Retina (tissue), 1 donor: ENCODE measurements around the gene VTI1A.
"Not testable (repeated sequence)": the region's sequence is repeated elsewhere in the genome, so short reads cannot be mapped to it uniquely, and the experiment has no call there.

ENCODE experiments used
- DNase-seq: peaks from one replicate; pipeline ENCODE4 v3.0.0-alpha.2; 2016

VTI1A gene

DNA sequence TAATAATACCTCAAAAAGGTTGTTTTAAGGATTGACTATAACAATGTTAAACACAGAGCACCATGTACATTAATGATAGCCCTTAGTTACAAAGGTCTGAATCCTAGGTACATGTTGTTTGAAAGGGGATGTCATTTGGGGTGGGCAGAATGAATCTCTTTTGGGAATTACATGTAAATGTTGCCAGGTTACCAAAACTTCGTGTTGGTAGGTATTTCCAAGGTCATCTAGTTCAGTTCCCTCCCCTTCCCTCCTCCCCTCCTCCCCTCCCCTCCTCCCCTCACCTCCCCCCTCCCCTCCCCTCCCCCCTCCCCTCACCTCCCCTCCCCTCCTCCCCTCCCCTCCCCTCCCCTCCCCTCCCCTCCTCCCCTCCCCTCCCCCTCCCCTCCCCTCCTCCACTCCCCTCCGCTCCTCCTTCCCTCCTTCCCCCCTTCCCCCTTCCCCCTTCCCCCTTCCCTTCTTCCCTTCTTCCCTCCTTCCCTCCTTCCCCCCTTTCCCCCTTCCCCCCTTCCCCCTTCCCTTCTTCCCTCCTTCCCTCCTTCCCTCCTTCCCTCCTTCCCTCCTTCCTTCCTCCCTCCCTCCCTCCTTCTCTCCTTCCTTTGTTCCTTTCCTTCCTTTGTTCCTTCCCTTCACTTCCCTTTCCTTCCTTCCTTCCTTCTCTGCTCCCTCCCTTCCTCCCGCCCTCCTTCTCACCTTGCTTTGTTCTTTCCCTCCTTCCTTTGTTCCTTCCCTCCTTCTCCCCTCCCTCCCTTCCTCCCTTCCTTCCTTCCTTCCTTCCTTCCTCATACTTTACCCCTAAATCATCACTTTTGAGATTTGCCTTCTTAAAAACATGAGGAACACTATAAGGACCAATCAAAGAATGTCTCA, 8.1 kb downstream of the VTI1A start:
- DNase-seq = no peak

DNA sequence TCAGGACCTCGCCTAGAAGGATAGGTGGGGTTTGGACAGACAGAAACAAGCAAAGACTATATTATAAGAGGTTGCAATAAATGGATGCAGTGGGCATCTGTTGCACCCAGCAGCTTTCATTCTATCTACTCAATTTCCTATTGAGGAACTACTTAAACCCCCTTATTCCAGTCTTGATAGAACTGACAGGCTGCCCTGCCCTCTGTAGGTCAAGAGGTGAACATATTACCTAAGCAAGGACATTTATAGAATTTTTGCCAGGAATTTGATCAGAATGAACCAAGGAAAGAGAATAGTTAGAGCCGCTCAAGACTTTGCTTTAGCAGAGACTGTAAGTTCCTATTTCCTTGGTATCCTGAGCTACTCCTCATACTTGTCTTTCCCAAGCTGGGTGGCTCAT, 9.5 kb downstream of the VTI1A start:
- DNase-seq = no peak

DNA sequence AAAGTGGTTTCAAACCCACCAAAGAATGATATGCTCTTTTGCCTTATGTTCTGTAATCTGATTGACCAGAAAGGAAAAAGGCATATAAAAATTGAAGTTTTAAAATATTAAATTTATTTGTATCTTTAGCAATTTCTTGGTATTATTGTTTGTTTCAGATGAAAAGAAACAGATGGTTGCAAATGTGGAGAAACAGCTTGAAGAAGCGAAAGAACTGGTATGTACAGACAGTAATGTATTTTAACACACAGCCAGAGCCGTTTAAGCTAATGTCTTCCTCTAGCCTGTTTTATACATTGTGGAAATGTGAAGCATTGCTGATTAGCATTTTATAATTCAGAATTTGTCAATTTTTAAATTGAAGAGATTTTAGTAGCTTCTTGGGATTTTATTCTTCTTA, 13.4 kb downstream of the VTI1A start:
- DNase-seq = no peak

DNA sequence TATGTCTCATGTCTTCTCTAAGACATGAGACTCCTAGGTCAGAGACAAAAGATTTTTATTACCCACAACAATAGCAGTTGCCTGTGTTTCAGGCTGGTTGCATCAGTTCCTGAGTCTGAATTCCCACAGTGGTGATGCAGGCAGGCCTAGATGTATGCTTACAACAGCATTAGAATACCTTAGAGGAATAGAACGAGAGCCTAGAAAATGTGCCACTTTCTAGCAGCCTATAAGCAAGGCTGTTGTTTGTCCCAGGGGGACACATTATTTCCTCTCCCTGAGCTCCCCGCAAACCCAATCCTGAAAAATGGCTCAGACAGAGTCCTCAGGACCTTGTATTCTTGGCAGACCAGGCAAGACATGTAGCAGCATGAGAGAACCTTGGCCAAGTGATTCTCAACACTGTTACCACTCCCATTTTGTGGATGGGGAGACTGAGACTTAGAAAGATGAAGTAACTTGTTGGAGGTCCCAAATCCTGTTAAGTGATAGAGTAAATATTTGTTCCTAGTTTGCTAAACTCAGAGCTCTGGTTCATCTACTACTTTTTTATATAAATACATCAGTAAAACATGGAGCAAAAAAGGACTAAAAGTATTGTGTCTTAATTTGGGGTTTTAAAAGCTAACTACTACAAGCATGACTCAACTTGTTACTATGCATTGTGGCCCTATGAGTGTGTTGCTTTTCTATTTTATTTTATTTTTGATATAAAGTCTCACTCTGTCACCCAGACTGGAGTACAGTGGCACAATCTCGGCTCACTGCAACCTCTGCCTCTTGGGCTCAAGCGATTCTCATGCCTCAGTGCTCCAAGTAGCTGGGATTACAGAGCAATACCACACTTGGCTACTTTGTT, 14.2 kb downstream of the VTI1A start:
- no peak for DNase-seq

DNA sequence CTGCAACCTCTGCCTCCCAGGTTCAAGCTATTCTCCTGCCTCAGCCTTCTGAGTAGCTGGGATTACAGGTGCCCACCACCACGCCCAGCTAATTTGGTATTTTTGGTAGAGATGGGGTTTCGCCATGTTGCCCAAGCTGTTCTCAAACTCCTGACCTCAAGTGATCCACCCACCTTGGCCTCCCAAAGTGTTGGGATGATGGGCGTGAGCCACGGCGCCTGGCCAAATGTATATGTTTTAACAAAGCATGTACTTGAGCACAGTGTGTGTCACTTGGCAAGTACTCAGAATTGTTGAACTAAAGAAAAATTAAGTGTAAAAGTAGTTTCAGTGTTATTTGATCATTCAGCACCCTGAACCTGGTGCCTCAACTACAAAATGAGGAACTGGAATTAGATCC, 17.1 kb downstream of the VTI1A start:
- not testable (repeated sequence) for DNase-seq

DNA sequence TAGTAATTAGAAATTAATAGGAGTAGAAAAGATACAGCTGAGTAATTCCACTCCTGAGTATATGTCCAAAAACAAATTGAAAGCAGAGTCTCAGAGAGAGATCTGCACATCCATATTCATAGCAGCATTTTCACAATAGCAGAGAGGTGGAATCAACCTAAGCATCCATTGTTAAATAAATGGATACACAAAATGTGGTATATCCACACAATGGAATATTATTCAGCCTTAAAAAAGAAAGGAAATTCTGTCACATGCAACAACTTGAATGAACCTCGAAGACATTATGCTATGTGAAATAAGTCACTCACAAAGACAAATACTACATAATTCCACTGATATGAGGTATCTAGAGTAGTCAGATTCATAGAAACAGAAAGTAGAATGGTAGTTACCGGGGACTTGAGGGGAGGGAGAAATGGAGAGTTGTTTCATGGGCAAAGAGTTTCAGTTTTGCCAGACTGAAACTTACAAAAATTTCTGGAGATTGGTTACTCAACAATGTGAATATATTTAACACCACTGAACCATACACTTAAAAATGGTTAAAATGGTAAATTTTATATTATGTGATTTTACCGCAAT, 18.4 kb downstream of the VTI1A start:
- no peak for DNase-seq

DNA sequence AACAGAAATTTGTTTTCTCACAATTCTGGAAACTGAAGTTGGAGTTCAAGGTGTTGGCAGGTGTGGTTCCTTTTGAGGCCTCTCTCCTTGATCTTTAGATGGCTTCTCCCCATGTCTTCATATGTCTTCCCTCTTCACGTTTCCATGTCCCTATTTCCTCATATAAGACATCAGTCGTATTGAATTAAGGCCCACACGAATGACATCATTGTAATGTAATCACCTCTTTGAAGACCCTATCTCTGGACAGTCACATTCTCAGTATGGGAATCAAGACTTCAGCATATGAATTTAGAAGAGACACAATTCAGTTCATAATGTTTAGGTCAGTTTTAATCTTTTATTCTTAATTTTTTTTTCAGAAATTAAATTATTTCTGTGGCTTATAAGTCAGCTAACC, 19.8 kb downstream of the VTI1A start:
- DNase-seq = no peak

DNA sequence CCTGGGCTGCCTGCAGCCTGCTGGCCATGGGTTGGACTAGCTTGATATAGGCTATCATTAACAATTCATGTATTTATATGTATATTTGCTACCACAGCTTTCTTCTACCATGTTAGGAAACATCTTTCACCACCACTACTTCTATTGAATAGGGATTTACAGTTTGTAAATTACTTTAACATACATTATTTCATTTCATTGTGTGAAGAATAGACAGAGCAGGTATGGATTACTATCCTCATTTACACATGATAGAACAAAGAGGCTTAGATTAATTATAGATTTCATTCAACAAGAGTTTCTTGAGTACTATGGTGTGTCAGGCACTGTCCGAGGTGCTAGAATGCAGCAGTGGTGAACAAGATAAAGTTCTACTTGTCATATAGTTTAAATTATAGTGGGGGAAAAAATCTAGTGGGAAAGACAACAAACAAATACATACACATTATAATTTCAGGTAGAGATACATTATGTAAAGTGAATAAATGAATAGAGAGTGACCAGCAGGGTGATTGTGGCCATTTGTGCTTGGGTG, 20.6 kb downstream of the VTI1A start:
- no peak for DNase-seq

DNA sequence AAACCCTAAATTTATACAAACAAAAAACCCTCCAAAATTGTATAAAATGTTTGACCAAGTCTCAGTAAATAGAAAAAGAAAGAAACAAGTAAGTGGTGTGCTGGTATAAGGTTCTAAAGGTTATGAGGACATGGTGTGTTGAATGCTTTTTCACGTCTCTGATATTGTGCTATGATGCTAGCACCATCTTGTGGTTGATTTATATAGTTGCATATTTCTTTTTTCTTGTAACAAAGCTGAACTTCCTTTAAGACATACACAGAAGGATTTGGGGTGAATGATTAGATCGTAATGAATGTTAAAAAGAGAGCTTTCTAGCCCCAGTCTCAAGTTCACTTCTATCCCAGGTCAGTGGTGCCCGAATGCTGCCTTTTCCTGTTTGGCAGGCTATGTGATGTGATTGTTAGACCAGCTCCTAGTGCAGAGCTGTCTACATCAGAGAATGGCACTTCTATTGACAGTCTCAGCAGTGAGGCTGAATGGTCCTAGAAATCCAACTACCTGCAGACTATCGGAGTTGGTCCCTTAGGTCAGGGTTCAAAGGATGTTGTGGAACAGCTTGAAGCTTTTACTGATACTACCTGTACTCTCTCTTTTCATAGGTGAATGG, 25.0 kb downstream of the VTI1A start:
- peak; percentile 48 for DNase-seq

DNA sequence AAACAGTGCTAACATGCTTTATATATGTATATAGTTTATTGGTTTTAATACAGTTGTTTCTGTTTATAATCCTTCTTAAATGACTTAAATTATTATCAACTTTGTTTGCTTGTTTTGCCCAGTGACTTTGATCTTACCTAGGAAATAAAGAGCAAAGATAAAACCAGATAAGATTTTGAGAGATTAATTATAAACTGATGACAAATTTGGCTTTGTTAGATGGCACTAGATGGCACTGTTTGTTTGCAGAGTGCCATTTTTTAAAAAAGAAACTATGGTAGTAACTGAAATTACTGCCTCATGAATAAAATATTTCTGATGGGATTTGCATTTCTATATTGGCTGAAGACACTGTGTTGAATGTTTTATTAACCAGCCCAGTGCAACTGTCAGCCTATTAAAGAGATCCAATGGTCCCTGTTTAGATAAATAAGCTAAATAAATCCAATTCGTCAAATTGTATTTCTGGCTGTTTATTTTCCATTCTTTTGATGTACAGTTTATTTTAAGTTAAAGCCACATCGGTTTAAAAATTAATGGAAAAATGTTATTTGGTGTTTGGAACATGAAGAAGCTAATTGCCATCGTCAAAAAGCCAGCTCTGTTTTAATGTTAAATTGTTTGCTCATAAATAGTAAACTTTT, 28.7 kb downstream of the VTI1A start:
- no peak for DNase-seq

DNA sequence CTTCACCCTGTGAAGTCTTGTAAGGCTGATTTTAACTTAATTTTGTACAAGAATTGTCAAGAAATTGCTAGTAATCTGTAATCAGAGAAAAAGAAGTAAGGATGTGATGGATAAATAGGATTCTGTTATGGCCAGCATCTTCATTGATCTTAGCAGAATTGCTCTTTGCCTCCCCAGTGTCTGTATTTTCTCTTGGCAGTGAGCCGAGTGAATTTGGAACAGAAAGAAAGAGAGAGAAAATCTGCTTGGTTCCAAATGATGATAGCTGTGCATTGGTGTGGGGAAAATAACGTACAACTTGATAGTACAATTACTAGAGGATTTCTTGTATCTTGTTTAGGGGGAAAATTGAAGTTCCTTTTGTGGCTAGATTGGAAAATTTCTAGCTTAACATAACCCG, 34.6 kb downstream of the VTI1A start:
- no peak for DNase-seq

DNA sequence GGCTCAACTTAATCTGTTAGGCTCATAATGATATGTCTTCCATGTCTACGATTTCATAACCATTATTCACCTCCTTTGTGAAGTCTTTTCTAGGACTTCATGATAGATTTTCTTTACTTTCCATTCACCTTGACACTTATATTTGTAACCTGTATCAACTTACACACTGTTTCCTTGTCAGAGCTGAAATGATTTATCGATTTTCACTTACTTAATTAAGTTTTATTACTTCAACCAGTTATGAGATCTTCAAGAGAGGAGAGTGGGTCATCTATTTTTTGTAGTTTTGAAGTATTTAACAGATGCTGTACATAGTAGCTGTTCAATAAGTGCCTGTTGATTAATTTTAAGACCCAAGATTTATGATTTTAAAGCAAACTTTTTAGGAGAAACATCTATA, 37.4 kb downstream of the VTI1A start:
- no peak for DNase-seq

DNA sequence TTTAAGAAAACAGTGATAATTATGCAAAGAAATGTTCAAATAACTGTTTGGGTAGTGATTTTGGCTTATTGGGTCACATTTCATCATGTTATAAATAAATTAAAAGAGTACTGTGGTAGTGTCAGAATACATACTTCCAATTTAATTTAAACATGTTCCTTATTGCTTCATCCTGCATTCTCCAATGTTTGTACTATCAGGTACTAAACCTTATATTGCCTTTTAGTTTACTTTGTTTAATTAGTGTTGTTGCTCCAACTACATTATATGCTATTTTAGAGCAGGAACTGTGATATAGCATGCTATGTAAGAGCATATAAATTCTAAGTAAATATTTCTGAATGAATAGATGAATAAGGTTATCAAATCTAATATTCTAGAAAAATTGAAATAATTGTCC, 40.9 kb downstream of the VTI1A start:
- no peak for DNase-seq

DNA sequence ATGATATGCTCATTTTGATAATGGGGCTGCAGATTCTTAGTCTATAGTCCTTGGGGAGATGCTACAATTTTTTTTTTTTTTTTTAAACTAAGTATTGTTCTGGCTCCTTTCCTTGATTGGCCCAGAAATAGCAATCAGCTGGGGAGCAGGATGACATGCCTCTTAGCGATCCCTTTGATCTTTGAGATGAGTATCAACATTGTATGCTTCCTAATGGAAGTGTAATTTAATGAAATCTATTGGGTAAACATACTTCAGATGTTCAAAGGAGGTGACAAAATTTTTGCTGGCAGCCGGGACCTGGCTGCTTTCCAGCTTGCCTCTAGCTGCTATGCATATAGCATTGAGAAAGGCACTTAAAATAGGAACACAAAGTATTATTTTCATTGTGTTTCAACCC, 43.5 kb downstream of the VTI1A start:
- peak; percentile 8 for DNase-seq

DNA sequence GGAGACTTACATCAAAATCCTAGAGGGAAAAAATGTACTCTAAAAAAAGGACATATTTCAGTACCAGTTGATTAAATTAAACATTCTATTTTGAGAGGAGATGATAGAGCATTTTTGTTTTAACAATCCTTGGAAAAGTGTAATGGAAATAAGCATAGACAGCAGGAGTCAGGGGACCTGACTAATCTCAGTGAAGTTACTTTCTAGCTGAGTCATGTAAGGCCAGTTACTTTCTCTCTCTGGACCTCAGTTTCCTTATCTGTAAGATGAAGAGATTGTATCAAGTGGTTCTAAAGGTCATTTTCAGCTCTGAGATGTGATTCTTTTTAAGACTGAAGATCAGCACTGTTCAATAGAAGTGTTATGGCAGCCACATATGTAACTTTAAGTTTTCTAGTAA, 44.1 kb downstream of the VTI1A start:
- DNase-seq = no peak

DNA sequence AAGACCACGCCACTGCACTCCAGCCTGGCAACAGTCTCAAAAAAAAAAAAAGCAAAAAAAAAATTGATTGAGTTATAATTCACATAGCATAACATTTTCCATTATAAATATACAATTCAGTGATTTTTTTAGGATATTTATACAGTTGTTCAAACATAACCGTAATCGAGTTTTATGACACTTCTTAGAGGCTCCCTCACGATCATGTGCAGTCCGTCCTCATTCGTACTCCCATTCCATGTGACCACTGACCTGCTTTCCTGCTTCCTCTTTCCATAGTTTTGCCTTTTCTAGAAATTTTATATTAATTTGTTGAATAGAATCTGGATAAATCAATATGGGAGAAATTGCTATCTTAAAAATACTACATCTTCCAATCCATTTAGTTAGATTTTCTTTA, 45.7 kb downstream of the VTI1A start:
- no peak for DNase-seq

DNA sequence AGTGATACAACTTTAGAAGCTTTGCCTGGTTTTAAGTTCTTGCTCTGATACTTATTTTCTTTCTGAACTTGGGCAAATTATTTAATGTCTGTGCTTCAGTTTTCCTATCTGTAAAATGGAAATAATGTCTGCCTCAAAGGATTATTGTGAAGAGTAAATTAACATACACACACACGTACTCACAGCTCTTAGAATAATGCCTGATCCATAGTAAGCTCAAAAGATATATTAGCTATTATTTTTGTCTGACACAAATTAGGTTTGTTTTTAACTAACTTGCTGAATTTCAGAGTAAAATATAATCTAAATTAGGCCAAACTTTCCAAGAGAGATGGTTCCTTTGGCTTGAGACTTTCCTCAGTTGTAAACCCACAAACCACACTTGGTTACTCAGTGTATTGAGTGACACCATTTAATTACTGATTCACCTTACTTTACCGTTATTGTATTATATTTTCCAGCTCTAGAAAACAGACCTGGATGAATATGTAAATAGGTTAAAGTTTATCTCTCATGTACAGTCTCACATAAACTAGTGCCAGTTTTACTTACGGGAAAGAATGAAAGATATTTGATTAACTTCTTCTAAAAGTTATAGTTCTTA, 50.4 kb downstream of the VTI1A start:
- no peak for DNase-seq

DNA sequence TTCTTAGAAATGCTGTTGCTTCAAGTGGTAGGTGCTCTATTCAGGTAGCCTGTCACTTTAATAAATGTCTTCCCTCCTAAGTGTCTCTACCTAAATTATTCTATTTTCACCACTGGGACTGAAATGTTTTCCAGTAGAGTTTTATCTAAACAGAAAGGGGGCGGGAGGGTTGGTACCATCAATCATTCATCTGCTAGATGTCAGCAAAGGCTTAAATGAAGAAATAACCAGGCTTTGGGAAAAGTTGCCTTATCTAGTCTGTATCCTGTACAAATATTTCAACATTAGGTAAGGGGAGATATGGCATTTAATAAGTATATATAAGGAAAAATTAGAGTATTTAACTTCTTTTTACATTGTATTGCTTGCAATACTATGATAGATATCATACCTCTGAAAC, 51.8 kb downstream of the VTI1A start:
- no peak for DNase-seq

DNA sequence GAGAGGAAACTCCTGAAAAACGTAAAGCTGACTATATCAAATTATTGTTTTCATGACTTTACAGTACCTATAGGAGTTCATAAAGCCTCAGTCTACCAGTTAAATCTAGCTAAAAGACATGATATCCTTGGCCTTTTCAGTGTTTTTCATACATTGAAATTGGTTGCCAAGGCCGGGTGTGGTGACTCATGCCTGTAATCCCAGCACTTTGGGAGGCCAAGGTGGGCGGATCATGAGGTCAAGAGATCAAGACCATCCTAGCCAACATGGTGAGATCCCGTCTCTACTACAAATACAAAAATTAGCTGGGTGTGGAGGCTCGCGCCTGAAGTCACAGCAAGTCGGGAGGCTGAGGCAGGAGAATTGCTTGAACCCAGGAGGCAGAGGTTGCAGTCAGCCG, 53.0 kb downstream of the VTI1A start:
- not testable (repeated sequence) for DNase-seq

DNA sequence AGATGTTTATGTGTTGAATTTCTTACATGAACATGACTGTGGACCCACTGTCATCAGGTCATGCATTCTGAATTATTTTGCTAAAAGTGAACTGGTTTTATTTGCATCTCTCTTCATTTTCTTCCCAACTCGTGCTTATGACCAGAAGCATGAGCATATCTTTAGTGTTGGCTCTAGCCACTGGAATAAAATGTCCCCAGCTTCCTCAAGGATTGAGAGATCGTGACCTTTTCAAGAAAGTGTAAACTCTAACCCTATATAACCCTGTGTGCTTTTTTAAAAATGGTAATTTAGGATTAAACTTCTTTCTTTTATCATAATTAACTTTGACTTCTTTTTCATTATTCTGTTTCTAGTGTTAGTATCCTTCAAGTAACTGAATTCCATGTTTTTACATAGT, 55.5 kb downstream of the VTI1A start:
- DNase-seq = no peak

DNA sequence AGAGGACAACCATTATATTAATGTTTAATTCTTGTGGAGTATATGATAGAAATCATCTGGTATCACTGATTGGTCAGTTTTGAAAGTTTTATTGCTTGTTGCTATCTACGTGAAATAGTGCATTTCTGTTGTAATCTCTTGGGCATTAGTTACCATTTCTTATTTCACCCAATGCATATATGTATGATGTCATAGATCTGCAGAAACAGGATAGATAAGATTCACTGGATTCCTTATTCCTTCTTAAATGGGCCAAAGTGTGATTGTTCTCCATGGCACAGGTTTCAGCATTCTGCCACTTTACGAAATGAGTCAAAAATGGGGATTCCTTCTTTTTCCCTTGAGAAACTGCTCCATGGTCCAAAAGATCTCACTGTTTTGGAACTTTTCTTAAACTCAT, 56.6 kb downstream of the VTI1A start:
- DNase-seq = no peak

DNA sequence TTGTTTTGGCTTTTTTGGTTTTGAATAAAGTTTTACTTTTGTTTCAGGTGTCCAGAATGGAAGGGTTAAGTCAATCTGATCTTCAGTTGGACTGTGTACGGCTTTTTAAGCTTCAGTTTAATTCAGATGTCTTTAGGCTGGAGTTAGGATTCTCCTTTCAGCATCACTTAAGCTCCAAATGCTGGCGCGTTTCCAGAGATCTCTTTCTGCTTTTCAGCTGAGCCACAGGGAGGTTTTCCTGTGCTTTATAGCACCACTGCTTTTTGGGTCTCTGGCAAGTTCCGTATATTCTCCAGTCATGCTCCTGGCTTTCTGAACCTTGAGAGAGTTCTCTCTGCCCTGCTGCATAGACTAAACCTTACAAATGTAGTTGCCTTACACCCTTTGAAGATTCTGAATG, 60.0 kb downstream of the VTI1A start:
- DNase-seq = no peak
